H9 (cell line): Measurements from ENCODE around the gene MICAL3. TPM values are rescaled to one million over a fixed set of nuclear protein-coding genes. Genes with fewer than 3 reads are reported as not detected.

Experiments
- DNase-seq: peaks from one replicate; pipeline ENCODE4 v3.0.0-alpha.2; 2017
- H2AFZ ChIP-seq: one replicate; pipeline ENCODE4 v1.6.1; 2013; ENCODE audit warnings: mild to moderate bottlenecking, low read length, control low read depth, moderate library complexity
- H2AK5ac ChIP-seq: 2 replicates; pipeline ENCODE4 v1.6.1; 2013; ENCODE audit warnings: low read length, control low read depth, mixed read lengths; ENCODE audit not compliant: insufficient read length
- H2BK120ac ChIP-seq: one replicate; pipeline ENCODE4 v1.6.1; 2013; ENCODE audit warnings: low read depth, mild to moderate bottlenecking, low read length, control low read depth, inconsistent platforms; ENCODE audit not compliant: poor library complexity, severe bottlenecking
- H2BK12ac ChIP-seq: 2 replicates; pipeline ENCODE4 v1.6.1; 2013; ENCODE audit warnings: low read length, control low read depth, mixed read lengths, low read depth; ENCODE audit not compliant: insufficient read length
- H2BK15ac ChIP-seq: 2 replicates; pipeline ENCODE4 v1.6.1; 2013; ENCODE audit warnings: low read depth, low read length, control low read depth
- H2BK20ac ChIP-seq: one replicate; pipeline ENCODE4 v1.6.1; 2013; ENCODE audit warnings: low read depth, mild to moderate bottlenecking, low read length, control low read depth, inconsistent platforms; ENCODE audit not compliant: poor library complexity, severe bottlenecking
- H2BK5ac ChIP-seq: 2 replicates; pipeline ENCODE4 v1.6.1; 2013; ENCODE audit warnings: low read length, control low read depth, mixed read lengths; ENCODE audit not compliant: insufficient read length
- H3K14ac ChIP-seq: 2 replicates; pipeline ENCODE4 v1.6.1; 2013; ENCODE audit warnings: low read length, control low read depth; ENCODE audit not compliant: insufficient read depth
- H3K18ac ChIP-seq: 2 replicates; pipeline ENCODE4 v1.6.1; 2013; ENCODE audit warnings: low read depth, mild to moderate bottlenecking, mixed read lengths, low read length, control low read depth; ENCODE audit not compliant: insufficient read length
- H3K23ac ChIP-seq: 2 replicates; pipeline ENCODE4 v1.6.1; 2013; ENCODE audit warnings: low read length, control low read depth, mixed read lengths, low read depth; ENCODE audit not compliant: insufficient read length
- H3K23me2 ChIP-seq: 2 replicates; pipeline ENCODE4 v1.6.1; 2013; ENCODE audit warnings: low read depth, mild to moderate bottlenecking, mixed read lengths, low read length, control low read depth; ENCODE audit not compliant: insufficient read length, poor library complexity, severe bottlenecking
- H3K27ac ChIP-seq: 2 replicates; pipeline ENCODE4 v1.5.1; 2013; ENCODE audit warnings: low read length, control low read depth, mixed read lengths, low read depth; ENCODE audit not compliant: insufficient read length
- H3K27me3 ChIP-seq: 2 replicates; pipeline ENCODE4 v1.6.1; 2013; ENCODE audit warnings: low read length, control low read depth, inconsistent platforms; ENCODE audit not compliant: insufficient read depth
- H3K4ac ChIP-seq: 2 replicates; pipeline ENCODE4 v1.6.1; 2013; ENCODE audit warnings: low read depth, mild to moderate bottlenecking, control low read depth, inconsistent platforms, low read length, moderate library complexity
- H3K4me1 ChIP-seq: 2 replicates; pipeline ENCODE4 v1.6.1; 2013; ENCODE audit warnings: low read length, control low read depth, inconsistent platforms; ENCODE audit not compliant: insufficient read depth
- H3K4me2 ChIP-seq: 2 replicates; pipeline ENCODE4 v1.6.1; 2013; ENCODE audit warnings: low read length, control low read depth, mixed read lengths; ENCODE audit not compliant: insufficient read length, insufficient read depth
- H3K56ac ChIP-seq: 2 replicates; pipeline ENCODE4 v1.6.1; 2013; ENCODE audit warnings: low read depth, mild to moderate bottlenecking, mixed read lengths, low read length, control low read depth; ENCODE audit not compliant: insufficient read length
- H3K79me1 ChIP-seq: 2 replicates; pipeline ENCODE4 v1.6.1; 2013; ENCODE audit warnings: low read depth, mild to moderate bottlenecking, moderate library complexity, low read length, control low read depth, inconsistent platforms; ENCODE audit not compliant: insufficient read depth, poor library complexity, severe bottlenecking
- H3K79me2 ChIP-seq: 2 replicates; pipeline ENCODE4 v1.6.1; 2013; ENCODE audit warnings: low read length, control low read depth, inconsistent platforms; ENCODE audit not compliant: insufficient read depth
- H3K9ac ChIP-seq: 2 replicates; pipeline ENCODE4 v1.6.1; 2013; ENCODE audit warnings: low read length, control low read depth, mixed read lengths; ENCODE audit not compliant: insufficient read length; ENCODE audit errors: extremely low read depth
- H3K9me3 ChIP-seq: one replicate; pipeline ENCODE4 v1.6.1; 2013; ENCODE audit warnings: low read depth, low read length, inconsistent platforms; ENCODE audit not compliant: control insufficient read depth
- H3T11ph ChIP-seq: one replicate; pipeline ENCODE4 v1.6.1; 2013; ENCODE audit warnings: mild to moderate bottlenecking, low read length, control low read depth, inconsistent platforms
- H4K20me1 ChIP-seq: one replicate; pipeline ENCODE4 v1.6.1; 2013; ENCODE audit not compliant: control insufficient read depth, insufficient read length, insufficient read depth
- H4K5ac ChIP-seq: 2 replicates; pipeline ENCODE4 v1.6.1; 2013; ENCODE audit warnings: low read depth, mild to moderate bottlenecking, mixed read lengths, low read length, control low read depth; ENCODE audit not compliant: insufficient read length
- H4K8ac ChIP-seq: replicated peaks from 2 replicates; pipeline ENCODE4 v1.6.1; 2013; ENCODE audit warnings: low read length, control low read depth, mixed read lengths, low read depth; ENCODE audit not compliant: insufficient read length
- H4K91ac ChIP-seq: 2 replicates; pipeline ENCODE4 v1.6.1; 2013; ENCODE audit warnings: low read depth, mild to moderate bottlenecking, moderate library complexity, mixed read lengths, low read length, control low read depth; ENCODE audit not compliant: insufficient read length
- H3K27ac Mint-ChIP-seq, 3 experiments: 2 replicates in 2 of 3; 3 replicates in 1 of 3; pipeline ENCODE4 v1.8.0; 2020 to 2021; ENCODE audit warnings: mixed read lengths in 3 of 3, mild to moderate bottlenecking in 1 of 3, moderate library complexity in 1 of 3
- H3K27me3 Mint-ChIP-seq: 2 replicates; pipeline ENCODE4 v1.8.0; 2021; ENCODE audit warnings: low read depth, mild to moderate bottlenecking, moderate library complexity, mixed read lengths
- H3K36me3 Mint-ChIP-seq, 3 experiments: 2 replicates in 2 of 3; 3 replicates in 1 of 3; pipeline ENCODE4 v1.8.0; 2020 to 2021; ENCODE audit warnings: low read depth in 3 of 3, mixed read lengths in 3 of 3; ENCODE audit not compliant: insufficient read depth in 1 of 3
- H3K4me1 Mint-ChIP-seq, 2 experiments: 2 replicates each; pipeline ENCODE4 v1.8.0; 2020; ENCODE audit warnings: mixed read lengths in 2 of 2
- H3K4me3 Mint-ChIP-seq, 2 experiments: 2 replicates in 1 of 2; 3 replicates in 1 of 2; pipeline ENCODE4 v1.8.0; 2020 to 2021; ENCODE audit warnings: mild to moderate bottlenecking in 2 of 2, mixed read lengths in 2 of 2, moderate library complexity in 1 of 2
- H3K9me3 Mint-ChIP-seq, 2 experiments: 2 replicates in 1 of 2; 3 replicates in 1 of 2; pipeline ENCODE4 v1.8.0; 2020; ENCODE audit warnings: mild to moderate bottlenecking in 2 of 2, mixed read lengths in 2 of 2, moderate library complexity in 1 of 2
- CTCF ChIP-seq: fragments of 200-600 bp; sonication (generic); conservative IDR thresholded peaks from 3 replicates; pipeline ENCODE4 v1.8.0; 2021; ENCODE audit warnings: antibody characterized with exemption, mild to moderate bottlenecking
- WGBS: extraction: QIAGEN DNeasy Blood & Tissue Kit; methylation state at CpG from one replicate; pipeline ENCODE4 v1.1.7; 2013; ENCODE audit warnings: missing lambda C conversion rate, low lambda C conversion rate, mixed read lengths; ENCODE audit not compliant: insufficient read length; ENCODE audit errors: extremely low coverage; 5-methylcytosine and 5-hydroxymethylcytosine counted together
- total RNA-seq: library from RNA; stranded (reverse); gene quantifications from 2 replicates; pipeline ENCODE4 v1.2.1, GENCODE V29; 2021

Gene MICAL3
- total RNA-seq, 1 experiment from 2014 or later = 50.2 TPM

GRCh38 chr22:18024956-18025720 lies 777 bp upstream of the MICAL3 start:
- peaks cover 72% of the 10 kb centered on the region for H3K27me3 Mint-ChIP-seq
- TF ChIP-seq CTCF = no peak
- no peak overlapping the region for H4K91ac ChIP-seq
- no peak overlapping the region for H3K9ac ChIP-seq
- no peak overlapping the region for H4K8ac ChIP-seq
- H2AK5ac ChIP-seq = no peak overlapping the region
- H3K23me2 ChIP-seq = peaks cover 12% of the 10 kb centered on the region
- no peaks in the 10 kb centered on the region for H3K9me3 Mint-ChIP-seq
- peak overlapping the region; percentile 74 to 88 for H3K4me3 Mint-ChIP-seq
- no peaks in the 10 kb centered on the region for H4K20me1 ChIP-seq
- no peak overlapping the region for H3K56ac ChIP-seq
- peaks cover 16% of the 10 kb centered on the region; the same call in 1 of the 2 replicates for H3K27me3 ChIP-seq
- WGBS = no CpG with 5 or more reads among the region's 21 CpGs
- no peak overlapping the region for H3K27ac Mint-ChIP-seq
- H2BK15ac ChIP-seq = no peak overlapping the region
- H3K36me3 Mint-ChIP-seq = no peaks in the 10 kb centered on the region
- no peak overlapping the region for H3K18ac ChIP-seq
- H3K9me3 ChIP-seq = no peaks in the 10 kb centered on the region
- no peak overlapping the region for H3K23ac ChIP-seq
- no peak overlapping the region for H3T11ph ChIP-seq
- no peak overlapping the region for H3K27ac ChIP-seq
- H3K79me2 ChIP-seq = no peaks in the 10 kb centered on the region
- H4K5ac ChIP-seq = no peak overlapping the region
- no peak overlapping the region for H2BK12ac ChIP-seq
- peak overlapping the region; percentile 100 for H3K4me2 ChIP-seq
- no peak overlapping the region for H2AFZ ChIP-seq
- H2BK5ac ChIP-seq = no peak overlapping the region
- H3K4me1 Mint-ChIP-seq = peaks cover 25 to 32% of the 10 kb centered on the region in 2 experiments
- H2BK120ac ChIP-seq = no peak overlapping the region
- DNase-seq = no peak
- no peak overlapping the region for H3K14ac ChIP-seq
- no peaks in the 10 kb centered on the region for H3K79me1 ChIP-seq
- H2BK20ac ChIP-seq = no peak overlapping the region
- 0 out of 2 replicates have a peak, but pooled peaks cover 3% of the 10 kb centered on the region for H3K4me1 ChIP-seq
- H3K4ac ChIP-seq = no peak overlapping the region
